K562 (cell line): ENCODE results near the gene CDKN2C. TPM values are rescaled to one million over a fixed set of nuclear protein-coding genes. Genes with fewer than 3 reads are reported as not detected.

ENCODE experiments used
- CEBPG ChIP-seq, 3 experiments: fragments of 200-800 bp in 1 of 3; sonication (Bioruptor generic) in 1 of 3; sonication (generic) in 1 of 3; formaldehyde crosslinking in 1 of 3; IDR thresholded peaks in 2 of 3; conservative IDR thresholded peaks in 1 of 3; 2 replicates each; pipeline versions ENCODE4 v1.6.1 to v1.8.0; 2016 to 2022; ENCODE audit warnings: missing compliant biosample characterization in 2 of 3, missing genetic modification characterization in 2 of 3, mild to moderate bottlenecking in 1 of 3, missing genetic modification reagents in 1 of 3
- ELK1 ChIP-seq: sonication (generic); formaldehyde crosslinking; IDR thresholded peaks from 2 replicates; pipeline ENCODE4 v1.8.1; 2022; ENCODE audit warnings: missing genetic modification reagents
- ETV5 ChIP-seq: sonication (generic); formaldehyde crosslinking; IDR thresholded peaks from 2 replicates; pipeline ENCODE4 v1.4.0; 2020; ENCODE audit warnings: low read depth, mild to moderate bottlenecking, missing genetic modification reagents
- FOXJ2 ChIP-seq: fragments of 200-800 bp; sonication (Bioruptor generic); IDR thresholded peaks from 2 replicates; pipeline ENCODE4 v1.6.1; 2016; ENCODE audit warnings: missing genetic modification characterization, missing compliant biosample characterization
- FOXP1 ChIP-seq: sonication (generic); formaldehyde crosslinking; IDR thresholded peaks from 2 replicates; pipeline ENCODE4 v1.8.0; 2022; ENCODE audit warnings: mild to moderate bottlenecking, missing genetic modification reagents
- GTF2B ChIP-seq: IDR thresholded peaks from 2 replicates; pipeline ENCODE4 v1.6.1; 2011; ENCODE audit not compliant: insufficient read length; ENCODE audit errors: extremely low read depth
- HNRNPK ChIP-seq: fragments of 200-400 bp; formaldehyde crosslinking; IDR thresholded peaks from one replicate; pipeline ENCODE4 v1.6.1; 2018; ENCODE audit warnings: mild to moderate bottlenecking, low read depth, low read length; ENCODE audit not compliant: poor library complexity, severe bottlenecking
- KDM1A ChIP-seq, 2 experiments: fragments of 450-650 bp; IDR thresholded peaks; 2 replicates each; pipeline ENCODE4 v1.6.1; 2016; ENCODE audit warnings: mild to moderate bottlenecking in 2 of 2
- LEF1 ChIP-seq: fragments of 450-650 bp; IDR thresholded peaks from 2 replicates; pipeline ENCODE4 v1.6.1; 2016; ENCODE audit warnings: mild to moderate bottlenecking
- MAFK ChIP-seq: IDR thresholded peaks from 2 replicates; pipeline ENCODE4 v1.6.1; 2011; ENCODE audit warnings: low read length, improper control_type of control experiment
- MAZ ChIP-seq, 2 experiments: fragments of 450-650 bp in 1 of 2; sonication (generic) in 1 of 2; formaldehyde crosslinking; IDR thresholded peaks in 1 of 2; conservative IDR thresholded peaks in 1 of 2; 2 replicates each; pipeline versions ENCODE4 v1.4.0 to v1.5.0; 2020; ENCODE audit warnings: mild to moderate bottlenecking in 1 of 2, missing genetic modification reagents in 1 of 2
- MYBL2 ChIP-seq, 2 experiments: fragments of 450-650 bp in 1 of 2; sonication (generic) in 1 of 2; formaldehyde crosslinking in 1 of 2; IDR thresholded peaks; 2 replicates each; pipeline versions ENCODE4 v1.6.1 to v1.8.1; 2017 to 2022; ENCODE audit warnings: borderline replicate concordance in 1 of 2, inconsistent platforms in 1 of 2, low read depth in 1 of 2, mild to moderate bottlenecking in 1 of 2, missing genetic modification reagents in 1 of 2, moderate library complexity in 1 of 2
- RB1 ChIP-seq: fragments of 450-650 bp; IDR thresholded peaks from 2 replicates; pipeline ENCODE4 v1.6.1; 2017; ENCODE audit warnings: low read depth, mild to moderate bottlenecking
- RCOR1 ChIP-seq, 2 experiments: IDR thresholded peaks; 2 replicates each; pipeline ENCODE4 v1.6.1; 2012; ENCODE audit warnings: low read depth in 2 of 2, low read length in 2 of 2, borderline replicate concordance in 1 of 2, improper control_type of control experiment in 1 of 2
- RFX7 ChIP-seq: fragments of 250-450 bp; sonication (Bioruptor Pico); IDR thresholded peaks from 2 replicates; pipeline ENCODE4 v1.5.1; 2021; ENCODE audit warnings: mild to moderate bottlenecking
- SNAPC5 ChIP-seq: fragments of 250-450 bp; sonication (Bioruptor Pico); IDR thresholded peaks from 2 replicates; pipeline ENCODE4 v1.8.0; 2021; ENCODE audit warnings: moderate library complexity, mild to moderate bottlenecking, inconsistent platforms
- TSC22D4 ChIP-seq: fragments of 450-650 bp; IDR thresholded peaks from 2 replicates; pipeline ENCODE4 v1.6.1; 2016; ENCODE audit warnings: missing genetic modification characterization, missing biosample characterization, control low read depth
- ZBTB2 ChIP-seq: fragments of 450-650 bp; IDR thresholded peaks from 2 replicates; pipeline ENCODE4 v1.6.1; 2016; ENCODE audit warnings: antibody characterized with exemption
- ZHX1 ChIP-seq: fragments of 150-350 bp; conservative IDR thresholded peaks from 2 replicates; pipeline ENCODE4 v1.6.1; 2014; ENCODE audit warnings: low read length
- ZNF3 ChIP-seq: fragments of 250-450 bp; sonication (Bioruptor Pico); IDR thresholded peaks from 2 replicates; pipeline ENCODE4 v1.5.0; 2021; ENCODE audit warnings: mild to moderate bottlenecking, moderate library complexity
- ZNF695 ChIP-seq: fragments of 450-650 bp; formaldehyde crosslinking; IDR thresholded peaks from 2 replicates; pipeline ENCODE4 v1.4.0; 2020; ENCODE audit warnings: mild to moderate bottlenecking, moderate library complexity
- ZNF75A ChIP-seq: fragments of 450-650 bp; formaldehyde crosslinking; IDR thresholded peaks from 2 replicates; pipeline ENCODE4 v1.4.0; 2020; ENCODE audit warnings: mild to moderate bottlenecking
- polyA plus RNA-seq, 8 experiments: library from polyadenylated mRNA; depleted of rRNA in 4 of 8; stranded (reverse) in 5 of 8; unstranded in 3 of 8; fragments of >200 nt; fragmentation: Nextera tagmentation in 2 of 8; fragmentation: Illumina TruSeq in 1 of 8; extraction: Ambion mirVana in 2 of 8; extraction: Trizol in 1 of 8; gene quantifications; 2 replicates each; pipeline versions ENCODE4 v1.2.1 to v1.2.3, GENCODE V29; 2011 to 2014; ENCODE audit warnings: inconsistent platforms in 1 of 8, missing spikeins in 1 of 8
- total RNA-seq, 7 experiments: library from RNA; depleted of rRNA in 6 of 7; stranded (reverse); fragments of >200 nt in 6 of 7; fragmentation: Illumina TruSeq in 2 of 7; extraction: Trizol in 2 of 7; gene quantifications; 2 replicates each; pipeline versions ENCODE4 v1.2.1 to v1.2.3, GENCODE V29; 2011 to 2021; ENCODE audit warnings: low replicate concordance in 1 of 7

The CDKN2C gene
- total and polyA plus RNA-seq, 9 of the 15 experiments (the other 6 are each of a cell fraction or from before 2014, with no cell fraction given), result 11.9 to 74.3 (median 45.9) TPM

- TF ChIP-seq MYBL2 (IDR thresholded peaks at IDR 0.05; ENCODE audit: low read depth), result 0 out of 2 replicates have a peak, but pooled peaks have one; percentile 48
- no peak for TF ChIP-seq MYBL2 (CRISPR knock-in tag; IDR thresholded peaks at IDR 0.05; ENCODE audit: borderline replicate concordance)
- TF ChIP-seq FOXP1, result no peak
- no peak for TF ChIP-seq GTF2B
- TF ChIP-seq ZNF75A (CRISPR knock-in tag), result no peak
- 0 out of 2 replicates have a peak, but pooled peaks have one; percentile 24 for TF ChIP-seq LEF1
- TF ChIP-seq ELK1, result no peak
- TF ChIP-seq TSC22D4 (tag), result no peak
- TF ChIP-seq MAZ (CRISPR knock-in tag; conservative IDR thresholded peaks at IDR 0.05 in 1 of 2, IDR thresholded peaks at IDR 0.05 in 1 of 2), result no peak
- no peak for TF ChIP-seq RB1
- TF ChIP-seq RCOR1 (IDR thresholded peaks at IDR 0.05; ENCODE audit: borderline replicate concordance in 1 of 2, low read depth in 2 of 2, low read length in 2 of 2), result no peak
- 0 out of 4 replicates have a peak, but pooled peaks have one; percentile 14 to 26 for TF ChIP-seq KDM1A (IDR thresholded peaks at IDR 0.05)
- no peak for TF ChIP-seq FOXJ2 (tag)
- no peak for TF ChIP-seq ETV5 (CRISPR knock-in tag)
- TF ChIP-seq ZNF3, result no peak
- no peak for TF ChIP-seq ZNF695 (CRISPR knock-in tag)
- TF ChIP-seq ZBTB2, result peak; percentile 86
- no peak for TF ChIP-seq SNAPC5 (CRISPR knock-in tag)
- no peak for TF ChIP-seq MAFK
- TF ChIP-seq HNRNPK, result no peak
- no peak for TF ChIP-seq CEBPG (CRISPR knock-in tag; IDR thresholded peaks at IDR 0.05)
- TF ChIP-seq CEBPG (tag; conservative IDR thresholded peaks at IDR 0.05 in 1 of 2, IDR thresholded peaks at IDR 0.05 in 1 of 2), result no peak
- TF ChIP-seq ZHX1, result no peak
- TF ChIP-seq RFX7 (CRISPR knock-in tag), result no peak
Measured at GRCh38 chr1:50959303-50959912, 10.6 kb upstream of the CDKN2C start (continued).
